GM18508 (cell line): Measurements from ENCODE around the gene TPD52L1.

Source experiments
- ATAC-seq: cut with Tn5 transposase; IDR thresholded peaks from one replicate; pipeline ENCODE4 v1.9.1; 2021; ENCODE audit warnings: moderate number of reproducible peaks; ENCODE audit not compliant: insufficient read depth, unreplicated experiment

The TPD52L1 gene

DNA sequence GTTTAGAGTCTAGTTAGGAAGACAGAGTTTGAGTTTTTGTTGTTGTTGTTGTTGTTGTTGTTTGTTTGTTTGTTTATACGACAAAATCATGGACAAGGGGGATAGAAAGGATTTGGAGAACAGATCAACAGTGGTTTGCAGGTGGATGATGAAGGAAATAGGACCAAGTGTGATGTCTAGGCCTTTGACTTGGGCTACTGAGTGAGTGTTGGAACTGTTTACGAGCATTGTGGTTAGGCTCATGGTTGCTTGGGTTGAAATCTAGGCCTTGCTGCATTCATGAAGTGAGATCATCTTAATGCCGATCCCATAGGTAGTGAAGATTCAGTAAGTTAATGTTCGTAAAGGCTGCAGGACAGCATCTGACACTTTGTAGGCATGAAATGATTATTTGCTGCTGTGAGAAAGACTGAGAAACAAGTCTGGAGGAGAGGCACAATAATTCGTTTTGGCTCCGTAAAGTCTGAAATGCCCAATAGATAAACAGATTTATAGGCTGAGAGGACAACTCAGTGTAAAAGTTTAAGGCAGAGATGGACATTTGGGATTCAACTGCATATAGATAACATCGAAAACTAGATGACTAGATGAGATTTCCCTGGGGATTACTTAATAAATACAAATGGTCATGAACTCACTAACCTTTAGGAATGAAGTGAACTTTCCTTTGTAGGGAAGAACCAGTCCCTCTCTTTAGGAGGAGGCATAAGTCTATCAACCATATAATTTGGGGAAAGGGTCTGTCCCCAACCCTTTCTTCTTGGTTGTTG lies 78.2 kb downstream of the TPD52L1 start:
- ATAC-seq: no peak

DNA sequence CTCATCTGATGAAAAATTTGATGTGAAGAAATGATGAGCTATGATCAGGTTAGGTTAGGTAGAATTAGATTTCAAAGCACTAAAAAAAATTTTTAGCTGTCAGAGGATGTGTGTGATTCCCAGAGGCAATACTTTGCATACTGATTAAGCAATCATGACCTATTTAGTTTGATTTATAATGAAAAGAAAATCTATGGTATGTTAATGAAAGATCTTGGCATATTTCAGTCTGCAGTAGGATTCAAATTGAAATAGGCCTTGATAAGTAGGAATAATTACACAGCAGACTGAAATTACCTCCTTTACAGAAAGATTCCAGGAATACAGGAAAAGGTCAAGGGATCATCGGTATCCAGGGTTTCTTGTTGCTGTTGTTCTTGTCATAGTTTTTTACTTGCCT lies 78.9 kb downstream of the TPD52L1 start:
- ATAC-seq: no peak

DNA sequence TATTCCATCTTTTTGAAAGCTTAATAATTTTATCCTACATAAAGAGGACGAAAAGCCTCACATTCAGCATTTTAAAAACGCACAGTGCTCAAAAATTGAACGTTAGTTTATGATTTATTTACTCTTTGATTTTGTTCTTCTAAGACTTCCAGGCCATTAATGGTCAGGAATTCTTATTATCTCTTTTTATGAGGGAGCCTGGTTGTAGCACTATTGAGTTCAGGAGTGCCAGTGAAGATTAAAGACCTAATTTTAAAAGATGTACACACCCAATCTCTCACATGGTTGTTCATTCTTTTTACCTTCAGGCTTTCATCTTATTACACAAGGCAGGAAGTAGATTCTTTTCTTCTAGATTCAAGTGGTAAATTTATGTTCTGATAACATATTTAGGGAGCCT lies 79.6 kb downstream of the TPD52L1 start:
- no peak for ATAC-seq

DNA sequence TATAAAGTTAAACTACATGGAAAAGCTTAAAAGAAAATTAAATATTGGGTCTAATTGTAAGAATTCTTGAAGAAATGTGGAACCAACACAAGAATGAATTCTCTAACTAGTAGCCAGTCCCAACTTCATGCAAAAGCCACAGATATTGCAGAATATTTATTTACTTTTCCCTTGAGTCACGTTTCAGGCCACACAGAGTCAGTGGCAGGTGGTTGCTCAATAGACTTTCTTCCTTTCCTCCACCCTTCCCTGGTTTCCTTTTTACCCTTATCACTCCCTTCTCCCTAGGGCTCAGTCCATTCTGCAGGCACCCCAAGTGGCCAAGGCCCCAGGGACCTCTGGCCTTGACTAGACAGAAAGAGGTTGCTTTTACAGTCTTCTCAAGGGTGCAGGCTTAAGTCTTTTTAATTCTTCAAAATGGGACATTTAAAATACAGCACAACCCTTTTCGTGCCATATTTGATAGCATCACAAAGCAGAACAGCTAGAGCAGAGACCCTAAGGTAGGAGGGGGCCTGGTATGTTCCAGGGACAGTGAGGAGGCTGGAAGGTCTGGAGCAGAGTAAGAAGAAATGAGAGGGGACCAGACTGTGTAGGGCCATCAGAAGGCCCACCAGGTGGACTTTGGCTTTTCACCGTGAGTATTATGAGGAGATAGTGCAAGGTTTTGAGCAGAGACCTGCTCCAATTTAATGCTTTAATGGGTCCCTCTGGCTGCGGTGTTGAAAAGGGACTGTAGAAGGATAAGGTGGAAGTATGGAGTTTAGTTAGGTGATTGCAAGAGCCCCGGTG lies 83.2 kb downstream of the TPD52L1 start:
- no peak for ATAC-seq

DNA sequence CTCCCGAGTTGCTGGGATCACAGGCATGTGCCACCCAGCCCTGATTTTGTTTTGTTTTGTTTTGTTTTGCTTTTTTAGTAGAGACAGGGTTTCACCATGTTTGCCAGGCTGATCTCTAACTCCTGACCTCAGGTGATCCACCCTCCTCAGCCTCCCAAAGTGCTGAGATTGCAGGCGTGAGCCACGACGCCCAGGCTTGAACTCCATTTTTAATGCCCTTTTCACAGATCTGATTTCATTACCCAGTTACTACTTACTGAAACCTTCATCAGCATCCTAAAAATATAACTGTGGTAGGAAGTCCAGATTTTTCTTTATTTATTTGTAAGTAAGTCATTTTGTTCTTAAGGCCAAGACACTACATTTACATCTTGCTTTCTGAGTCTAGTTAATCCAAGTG lies 84.2 kb downstream of the TPD52L1 start:
- no peak for ATAC-seq

DNA sequence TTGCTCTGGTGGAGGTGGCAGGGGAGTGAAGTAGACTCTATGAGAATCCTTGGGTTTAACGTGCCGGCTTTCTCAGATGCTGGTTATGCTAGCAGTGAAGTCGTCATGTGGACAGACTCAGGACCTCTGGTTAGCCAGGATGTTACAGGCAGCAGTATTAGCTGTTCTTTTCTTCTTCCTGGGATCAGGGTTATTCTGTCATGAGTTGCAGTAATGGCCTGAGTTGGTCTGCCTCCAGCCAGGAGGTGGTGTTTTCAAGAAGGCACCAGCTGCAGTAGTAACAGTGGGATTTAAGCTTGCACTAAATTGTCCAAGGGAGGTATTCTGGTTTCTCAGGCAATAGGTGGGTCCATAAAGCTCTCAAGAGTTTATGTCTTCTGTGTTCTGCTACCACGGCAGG lies 91.5 kb downstream of the TPD52L1 start:
- ATAC-seq: no peak

DNA sequence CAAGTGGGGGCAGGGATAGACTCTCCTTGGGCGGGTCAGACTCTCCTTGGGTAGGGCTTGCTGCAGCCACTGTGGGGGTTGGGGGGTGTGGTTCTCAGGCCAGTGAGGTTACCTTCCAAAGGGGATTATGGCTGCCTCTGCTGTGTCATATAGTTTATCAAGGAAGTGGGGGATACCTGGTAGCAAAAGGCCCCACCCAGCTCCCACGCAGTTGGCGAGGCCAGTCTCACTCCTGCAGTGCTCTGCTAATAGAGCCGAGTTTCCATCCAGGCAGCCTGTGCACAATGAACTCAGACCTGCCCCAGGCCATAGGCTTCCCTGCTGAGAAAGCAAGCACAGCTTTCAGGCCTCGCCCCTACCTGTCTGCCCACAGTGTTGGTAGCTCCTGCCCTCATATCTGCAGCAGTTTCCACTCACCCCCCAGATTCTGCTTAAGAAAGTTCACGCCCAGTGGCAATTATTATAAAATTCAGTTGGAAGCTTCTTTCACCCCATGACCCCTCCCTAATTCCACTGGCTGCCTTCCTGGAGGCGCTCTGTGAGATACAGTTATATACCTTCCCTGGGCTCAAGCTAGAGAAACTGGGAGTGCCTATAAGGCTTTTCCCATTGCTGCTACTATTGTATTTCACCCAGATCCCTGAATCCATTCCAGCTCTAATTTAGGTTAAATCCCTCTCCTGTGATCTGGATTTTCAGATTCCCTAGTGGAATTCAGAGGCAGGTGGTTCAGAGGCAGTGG lies 92.1 kb downstream of the TPD52L1 start:
- no peak for ATAC-seq

DNA sequence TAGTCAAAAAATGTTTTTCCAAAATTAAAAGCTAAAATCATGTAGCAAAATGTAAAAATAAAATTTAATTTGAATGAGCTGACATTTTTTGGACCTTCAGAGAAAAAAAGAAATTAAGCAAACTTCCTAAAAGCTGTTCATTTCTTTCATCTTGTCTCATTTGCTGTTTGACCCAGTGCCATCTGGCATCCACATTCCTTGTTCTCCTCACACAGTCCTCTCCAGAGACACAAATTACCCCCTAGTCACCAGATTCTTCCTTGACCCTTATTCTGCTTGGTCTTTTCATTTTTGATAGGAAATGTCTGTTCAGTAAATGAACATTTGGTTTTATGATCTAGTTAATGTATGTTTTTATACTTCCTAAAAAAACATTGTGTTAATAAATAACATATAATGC lies 93.0 kb downstream of the TPD52L1 start:
- ATAC-seq: no peak

DNA sequence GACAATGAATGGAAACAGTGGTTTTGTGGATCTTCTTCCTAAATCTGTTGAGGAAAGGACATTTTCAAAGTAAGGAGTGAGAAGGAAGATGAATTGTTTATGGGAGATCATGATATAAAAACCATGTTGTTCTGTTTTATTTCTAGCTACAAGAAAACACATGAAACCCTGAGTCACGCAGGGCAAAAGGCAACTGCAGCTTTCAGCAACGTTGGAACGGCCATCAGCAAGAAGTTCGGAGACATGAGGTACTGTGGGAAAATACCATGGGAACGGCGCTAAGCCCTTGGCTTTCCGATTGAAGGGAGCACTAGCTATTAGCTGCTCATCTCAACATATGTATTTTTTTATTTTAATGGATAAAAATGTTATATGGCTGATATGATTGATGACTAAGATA lies 94.6 kb downstream of the TPD52L1 start:
- no peak for ATAC-seq

DNA sequence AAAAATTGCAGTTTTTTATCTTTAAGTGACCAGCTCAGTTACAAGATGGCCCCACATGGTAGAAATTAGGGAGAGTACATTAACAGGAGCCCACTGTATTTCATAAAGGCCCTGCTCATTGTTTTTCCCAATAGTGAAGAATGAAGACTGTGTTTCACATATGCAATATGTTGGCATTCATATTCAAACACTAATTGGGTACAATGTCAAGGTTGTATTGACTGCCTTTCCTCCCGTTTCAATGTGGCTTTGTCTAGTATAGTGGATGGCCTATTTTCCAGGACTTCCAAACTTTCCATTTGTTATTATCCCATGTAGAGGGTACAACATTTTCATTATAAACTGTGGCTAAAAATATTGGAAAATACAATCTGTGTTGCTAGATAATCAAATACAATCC lies 96.9 kb downstream of the TPD52L1 start:
- ATAC-seq: no peak

DNA sequence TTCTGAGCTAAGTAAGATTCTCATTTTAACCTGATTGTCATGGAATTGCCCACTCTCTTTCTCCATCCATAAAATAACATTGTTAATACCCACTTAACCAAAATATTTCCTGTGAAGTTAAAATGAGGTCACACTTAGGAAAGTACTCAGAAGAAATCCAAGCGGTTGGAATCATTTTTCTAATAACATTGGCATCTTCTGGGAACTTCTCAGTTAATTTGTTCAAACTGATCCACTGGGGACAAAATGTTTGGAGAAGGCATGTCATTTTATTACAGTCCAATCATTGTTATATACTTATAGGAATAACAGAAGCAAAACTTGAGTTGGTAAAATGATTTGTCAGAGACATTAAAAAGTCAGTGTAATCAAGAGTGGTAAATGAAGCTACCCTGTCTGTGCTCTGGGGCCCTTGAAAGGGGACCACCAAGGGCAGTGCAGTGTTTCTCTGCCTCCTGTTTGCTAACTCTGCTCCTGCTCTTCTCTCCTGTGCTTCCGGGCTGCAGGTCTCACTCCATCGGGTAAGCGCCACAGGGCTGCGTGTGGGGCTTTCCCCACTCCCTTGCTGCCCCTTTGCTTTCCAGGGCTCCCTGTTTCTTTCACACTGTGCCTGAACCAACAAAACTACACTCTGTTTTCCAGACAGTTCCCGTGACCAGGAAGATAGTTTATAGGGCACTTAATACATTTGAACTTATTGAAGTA lies 98.1 kb downstream of the TPD52L1 start:
- no peak for ATAC-seq

DNA sequence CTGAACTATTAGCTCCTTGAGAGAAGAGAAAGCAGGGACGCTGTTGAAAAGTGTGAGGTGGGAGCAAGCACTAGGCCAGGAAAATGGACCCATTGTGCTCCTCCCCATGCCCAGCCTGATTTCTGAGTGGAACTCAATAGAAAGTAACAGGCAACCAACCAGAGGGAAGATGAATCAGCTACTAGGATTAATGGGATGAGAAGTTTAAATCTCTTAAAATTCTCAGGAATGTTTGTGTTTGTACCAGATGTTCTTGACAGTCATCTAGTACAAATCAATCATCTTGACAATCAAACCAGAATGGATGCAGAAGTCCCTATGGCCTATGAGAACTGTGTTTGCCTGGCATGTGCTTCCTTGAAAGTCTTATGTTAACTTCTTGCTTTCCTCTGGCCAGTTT lies 99.3 kb downstream of the TPD52L1 start:
- ATAC-seq: no peak

DNA sequence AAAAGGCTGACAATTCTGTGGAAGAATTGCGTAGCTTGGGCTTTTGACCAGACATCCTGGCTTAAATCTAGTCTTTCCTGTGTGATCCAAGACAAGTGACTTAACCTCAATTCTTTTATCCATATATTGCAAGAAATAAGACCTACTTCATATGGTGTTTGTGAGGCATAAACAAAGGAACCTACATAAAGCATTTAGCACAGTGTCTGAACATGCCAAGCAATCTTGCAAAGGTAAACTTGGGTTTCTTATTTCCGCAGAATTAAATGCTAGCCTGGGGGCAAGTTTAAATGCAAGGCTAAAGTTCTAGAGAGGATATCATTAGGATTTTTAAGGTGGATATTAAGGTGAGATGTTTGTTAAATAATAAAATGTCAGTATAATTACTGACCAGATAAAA lies 100.3 kb downstream of the TPD52L1 start:
- no peak for ATAC-seq

DNA sequence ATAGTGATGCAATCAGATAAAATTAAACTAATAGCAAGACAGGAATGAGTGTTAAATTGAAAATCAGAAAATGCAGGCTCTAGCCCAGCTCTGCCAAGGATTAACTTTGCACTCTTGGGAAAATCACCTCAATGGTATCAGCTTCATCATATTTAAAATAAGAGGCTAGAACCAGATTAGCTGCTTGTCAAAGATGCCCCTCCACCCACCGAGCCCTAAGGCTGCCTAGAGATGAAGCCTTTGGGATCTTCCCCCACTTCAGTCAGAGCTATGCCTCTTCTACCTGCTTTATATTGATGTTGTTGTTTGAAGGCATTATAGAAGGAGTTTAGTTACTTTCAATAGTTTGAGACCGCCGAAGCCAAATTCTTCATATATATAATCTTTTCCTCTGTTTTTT lies 100.7 kb downstream of the TPD52L1 start:
- ATAC-seq: no peak

DNA sequence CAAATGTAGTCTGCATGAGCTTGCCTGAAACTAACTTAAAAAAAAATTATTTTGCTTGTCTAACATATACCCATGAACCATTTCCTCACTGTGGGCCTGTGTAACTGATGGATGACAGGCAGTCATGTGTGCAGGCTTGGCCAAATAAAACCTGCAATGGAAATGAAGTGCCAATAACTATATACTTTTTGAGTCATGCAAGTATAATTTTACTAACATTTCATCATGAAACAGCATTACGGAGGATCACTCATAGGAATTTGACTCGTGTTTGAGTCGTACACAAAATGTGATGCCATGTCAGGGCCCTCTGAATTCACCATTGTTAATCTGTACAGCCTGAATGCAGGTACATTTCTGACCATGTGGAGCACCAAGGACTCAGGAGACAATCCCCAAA lies 101.6 kb downstream of the TPD52L1 start:
- no peak for ATAC-seq

DNA sequence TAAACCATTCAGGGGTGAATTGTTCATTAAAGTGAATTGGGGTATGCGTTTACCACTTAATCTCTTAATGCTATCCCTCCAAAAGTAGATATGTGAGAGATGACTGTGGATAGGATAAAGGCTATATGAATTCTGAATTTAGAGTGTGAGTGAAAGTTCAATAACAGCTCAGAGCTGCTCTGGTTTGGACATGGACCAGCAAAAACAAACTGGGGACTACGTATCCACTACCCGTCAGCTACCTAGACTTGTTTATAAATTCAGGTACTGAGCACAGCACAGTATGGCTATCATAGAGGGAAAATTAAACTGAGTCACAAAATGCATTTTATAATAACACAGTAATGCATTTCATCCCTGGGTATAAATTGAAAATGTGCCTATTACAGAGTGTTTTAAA lies 103.8 kb downstream of the TPD52L1 start:
- ATAC-seq: no peak

DNA sequence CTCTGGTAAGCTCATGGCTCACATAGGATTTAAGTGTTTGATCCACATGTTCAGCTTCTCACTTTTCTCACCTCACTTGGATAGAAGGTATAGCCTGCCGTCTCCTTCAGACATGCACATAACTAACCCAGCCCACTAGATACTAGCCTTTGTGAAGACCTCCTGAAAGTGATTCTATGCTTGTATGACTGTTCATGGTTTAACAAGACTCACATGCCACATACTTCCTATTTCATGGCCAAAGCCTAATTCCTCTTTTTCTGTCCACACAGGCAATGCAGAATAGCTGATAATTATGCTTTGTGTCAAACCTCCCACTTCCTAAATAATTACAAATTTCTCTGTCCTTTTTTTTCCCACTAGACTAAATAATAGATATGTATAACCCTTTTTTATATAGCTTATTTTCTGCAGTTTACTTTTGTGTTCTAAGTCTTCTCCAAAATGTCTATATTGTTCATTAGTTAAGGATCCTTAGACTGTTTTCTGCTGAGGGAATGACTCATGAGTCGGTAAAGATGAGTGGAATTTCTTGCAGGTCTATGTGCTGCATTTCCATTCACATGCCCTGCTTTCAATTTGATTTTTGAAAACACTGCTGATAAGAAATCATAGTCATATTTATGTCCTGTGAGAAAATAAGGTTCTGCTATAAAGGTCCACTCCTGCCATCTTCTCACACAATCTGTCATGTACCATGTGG lies 105.2 kb downstream of the TPD52L1 start:
- no peak for ATAC-seq

DNA sequence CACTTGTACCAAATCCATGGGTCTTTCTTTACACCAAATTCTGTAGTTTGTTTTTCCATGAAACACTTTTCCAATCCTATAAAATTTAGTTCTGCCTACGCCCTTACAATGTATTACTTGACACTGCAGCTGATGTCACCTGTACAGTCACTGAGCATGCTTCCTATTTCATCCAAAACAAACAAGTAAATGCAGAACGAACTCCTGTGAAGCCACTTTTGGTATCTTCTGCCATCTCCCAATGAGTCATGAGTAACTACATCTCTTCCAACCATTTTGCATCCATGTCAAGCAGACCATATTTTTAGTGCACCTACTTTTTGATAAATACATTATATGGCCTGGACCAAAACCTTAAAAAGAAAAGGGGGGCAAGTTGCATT lies 105.8 kb downstream of the TPD52L1 start:
- no peak for ATAC-seq

DNA sequence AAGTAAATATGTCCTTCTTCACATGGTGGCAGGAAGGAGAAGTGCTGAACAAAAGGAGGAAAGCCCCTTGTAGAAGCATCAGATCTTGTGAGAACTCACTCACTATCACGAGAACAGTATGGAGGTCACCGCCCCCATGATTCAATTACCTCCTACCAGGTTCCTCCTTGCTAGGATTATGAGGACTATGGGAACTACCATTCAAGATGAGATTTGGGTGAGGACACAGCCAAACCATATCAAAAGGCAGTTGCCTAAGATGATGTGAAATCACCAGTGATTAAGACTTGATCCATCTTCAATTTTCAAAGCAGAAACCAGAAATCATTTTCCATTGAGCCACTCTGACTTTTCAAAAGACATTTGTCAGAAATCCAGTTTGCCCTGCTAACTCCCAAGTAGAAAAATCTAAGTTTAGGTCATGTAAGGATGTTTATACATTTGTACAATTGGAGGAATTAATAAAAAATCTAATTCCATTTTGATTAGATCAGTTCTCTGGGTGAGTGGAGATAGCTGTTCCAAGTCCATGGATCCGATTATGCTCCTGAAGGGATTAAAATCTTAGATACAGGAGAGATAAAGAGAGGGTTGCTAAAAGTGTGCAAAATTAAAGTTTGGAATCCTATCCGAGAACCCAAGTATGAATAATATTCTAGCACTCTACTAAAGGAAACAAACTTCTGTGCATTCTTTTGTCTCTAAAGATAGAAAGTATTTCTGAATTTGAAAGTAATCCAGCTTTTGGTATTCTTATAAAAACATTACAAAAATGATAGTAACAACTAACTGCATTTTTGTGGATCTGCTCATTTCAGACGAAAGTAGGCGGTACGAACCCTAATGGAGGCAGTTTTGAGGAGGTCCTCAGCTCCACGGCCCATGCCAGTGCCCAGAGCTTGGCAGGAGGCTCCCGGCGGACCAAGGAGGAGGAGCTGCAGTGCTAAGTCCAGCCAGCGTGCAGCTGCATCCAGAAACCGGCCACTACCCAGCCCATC lies 108.7 kb downstream of the TPD52L1 start:
- no peak for ATAC-seq
